H1 (cell line): ENCODE data around the gene CCAR1. TPM values are rescaled to one million over a fixed set of nuclear protein-coding genes. Genes with fewer than 3 reads are reported as not detected.
"Not testable (repeated sequence)": the region's sequence is repeated elsewhere in the genome, so short reads cannot be mapped to it uniquely, and the experiment has no call there.

Source experiments
- CTCF ChIA-PET: fragments of 300-600 bp; sonication (Branson Sonifier 250); formaldehyde crosslinking; loops from one replicate; lab custom pipeline; 2021; ENCODE audit not compliant: partially characterized antibody; lab: Charles Lee
- POLR2A ChIA-PET: fragments of 300-600 bp; sonication (Branson Sonifier 250); formaldehyde crosslinking; loops from one replicate; lab custom pipeline; 2021; ENCODE audit warnings: inconsistent platforms; ENCODE audit not compliant: partially characterized antibody; lab: Charles Lee
- DNase-seq, 2 experiments: peaks; one replicate each; pipeline versions ENCODE4 v3.0.0 to v3.0.0-alpha.2; 2010 to 2022; ENCODE audit warnings: low spot score in 2 of 2, low read depth in 1 of 2, mixed read lengths in 1 of 2
- FAIRE-seq: peaks from 2 replicates; lab custom pipeline; 2011; peaks lifted over from hg19 to GRCh38; lab: Jason Lieb, UNC
- H2AFZ ChIP-seq: 2 replicates; pipeline ENCODE4 v1.8.1; 2012; ENCODE audit warnings: low read length, inconsistent platforms
- H2AK5ac ChIP-seq: 2 replicates; pipeline ENCODE4 v1.6.1; 2013; ENCODE audit warnings: low read depth, low read length
- H2BK120ac ChIP-seq: replicated peaks from 2 replicates; pipeline ENCODE3; 2013; ENCODE audit warnings: low read depth, low read length, inconsistent platforms
- H2BK12ac ChIP-seq: 2 replicates; pipeline ENCODE4 v1.6.1; 2013; ENCODE audit warnings: low read depth, low read length
- H2BK15ac ChIP-seq: 2 replicates; pipeline ENCODE4 v1.6.1; 2013; ENCODE audit warnings: low read length
- H2BK20ac ChIP-seq: 2 replicates; pipeline ENCODE4 v1.6.1; 2013; ENCODE audit warnings: low read length
- H2BK5ac ChIP-seq: 2 replicates; pipeline ENCODE4 v1.6.1; 2013; ENCODE audit warnings: low read depth, low read length
- H3K14ac ChIP-seq: 2 replicates; pipeline ENCODE4 v1.6.1; 2013; ENCODE audit warnings: inconsistent platforms; ENCODE audit not compliant: insufficient read length
- H3K18ac ChIP-seq: 2 replicates; pipeline ENCODE4 v1.6.1; 2013; ENCODE audit warnings: low read length; ENCODE audit errors: extremely low read depth
- H3K23ac ChIP-seq: 2 replicates; pipeline ENCODE4 v1.6.1; 2013; ENCODE audit warnings: inconsistent platforms; ENCODE audit not compliant: insufficient read length
- H3K23me2 ChIP-seq: 2 replicates; pipeline ENCODE4 v1.6.1; 2013; ENCODE audit warnings: low read depth, low read length
- H3K27ac ChIP-seq: 2 replicates; pipeline ENCODE4 v1.6.1; 2011; ENCODE audit warnings: low read depth, low read length, inconsistent platforms
- H3K27me3 ChIP-seq, 4 experiments: replicated peaks in 1 of 4; 1 replicate in 1 of 4; 2 replicates in 3 of 4; pipeline versions ENCODE4 v1.6.1 to v1.8.1; 2011 to 2013; ENCODE audit warnings: low read length in 3 of 4, mild to moderate bottlenecking in 3 of 4, inconsistent platforms in 2 of 4, mixed read lengths in 2 of 4, moderate library complexity in 1 of 4; ENCODE audit not compliant: control insufficient read depth in 3 of 4, insufficient read depth in 3 of 4; ENCODE audit errors: extremely low read depth in 1 of 4
- H3K36me3 ChIP-seq, 4 experiments: 2 replicates each; pipeline versions ENCODE4 v1.6.1 to v1.8.1; 2011 to 2013; ENCODE audit warnings: mild to moderate bottlenecking in 4 of 4, low read length in 3 of 4, moderate library complexity in 2 of 4, control low read depth in 1 of 4, inconsistent platforms in 1 of 4; ENCODE audit not compliant: insufficient read depth in 4 of 4, control insufficient read depth in 2 of 4
- H3K4ac ChIP-seq: replicated peaks from 2 replicates; pipeline ENCODE3; 2013; ENCODE audit warnings: low read length, low read depth, mixed read lengths, inconsistent platforms; ENCODE audit not compliant: insufficient read length
- H3K4me1 ChIP-seq, 4 experiments: replicated peaks in 1 of 4; 1 replicate in 1 of 4; 2 replicates in 3 of 4; pipeline versions ENCODE4 v1.6.1 to v1.8.1; 2011 to 2013; ENCODE audit warnings: low read length in 3 of 4, inconsistent platforms in 2 of 4, mixed read lengths in 1 of 4; ENCODE audit not compliant: insufficient read depth in 4 of 4, control insufficient read depth in 3 of 4
- H3K4me2 ChIP-seq, 2 experiments: 2 replicates each; pipeline versions ENCODE4 v1.6.1 to v1.8.1; 2011 to 2013; ENCODE audit warnings: low read depth in 2 of 2, low read length in 2 of 2, control low read depth in 1 of 2, inconsistent platforms in 1 of 2, mild to moderate bottlenecking in 1 of 2; ENCODE audit not compliant: insufficient read depth in 1 of 2
- H3K4me3 ChIP-seq, 4 experiments: fragments of 200-600, 300-600 bp in 1 of 4; sonication (generic), shearing (Covaris generic), sonication (Bioruptor Twin) in 1 of 4; 2 replicates each; pipeline versions ENCODE4 v1.5.1 to v1.8.1; 2011 to 2016; ENCODE audit warnings: low read length in 4 of 4, low read depth in 3 of 4, control low read depth in 2 of 4, inconsistent platforms in 2 of 4, mild to moderate bottlenecking in 2 of 4, mixed read lengths in 1 of 4, moderate library complexity in 1 of 4; ENCODE audit not compliant: insufficient read depth in 2 of 4; ENCODE audit errors: extremely low read depth in 1 of 4
- H3K56ac ChIP-seq: replicated peaks from 2 replicates; pipeline ENCODE3; 2013; ENCODE audit warnings: low read depth, mild to moderate bottlenecking, mixed read lengths, low read length, inconsistent platforms; ENCODE audit not compliant: insufficient read length
- H3K79me1 ChIP-seq: 2 replicates; pipeline ENCODE4 v1.6.1; 2013; ENCODE audit warnings: low read depth, low read length, control low read depth
- H3K79me2 ChIP-seq, 2 experiments: 2 replicates each; pipeline versions ENCODE4 v1.6.1 to v1.8.1; 2012 to 2013; ENCODE audit warnings: low read length in 2 of 2, mild to moderate bottlenecking in 2 of 2, inconsistent platforms in 1 of 2; ENCODE audit not compliant: insufficient read depth in 2 of 2, control insufficient read depth in 1 of 2
- H3K9ac ChIP-seq, 4 experiments: replicated peaks in 1 of 4; 1 replicate in 1 of 4; 2 replicates in 3 of 4; pipeline versions ENCODE4 v1.6.1 to v1.8.1; 2011 to 2013; ENCODE audit warnings: low read depth in 3 of 4, low read length in 3 of 4, control low read depth in 2 of 4, mild to moderate bottlenecking in 2 of 4, moderate library complexity in 2 of 4, inconsistent platforms in 1 of 4; ENCODE audit errors: extremely low read depth in 1 of 4
- H3K9me3 ChIP-seq, 2 experiments: 2 replicates each; pipeline versions ENCODE4 v1.6.1 to v1.8.1; 2012 to 2013; ENCODE audit warnings: mild to moderate bottlenecking in 2 of 2, moderate library complexity in 2 of 2, control low read depth in 1 of 2, inconsistent platforms in 1 of 2, low read depth in 1 of 2, low read length in 1 of 2, mixed read lengths in 1 of 2; ENCODE audit not compliant: insufficient read depth in 2 of 2
- H4K20me1 ChIP-seq, 2 experiments: replicated peaks in 1 of 2; 2 replicates each; pipeline versions ENCODE3 to v1.8.1; 2011 to 2013; ENCODE audit warnings: inconsistent platforms in 2 of 2, low read length in 2 of 2, mild to moderate bottlenecking in 1 of 2; ENCODE audit not compliant: insufficient read depth in 2 of 2, control insufficient read depth in 1 of 2
- H4K5ac ChIP-seq: 2 replicates; pipeline ENCODE4 v1.6.1; 2013; ENCODE audit warnings: low read length, low read depth, mixed read lengths, inconsistent platforms; ENCODE audit not compliant: insufficient read length
- H4K8ac ChIP-seq: 2 replicates; pipeline ENCODE4 v1.8.0; 2013; ENCODE audit warnings: mild to moderate bottlenecking, moderate library complexity, low read length, inconsistent platforms; ENCODE audit not compliant: insufficient read depth; ENCODE audit errors: extremely low read depth
- H4K91ac ChIP-seq: replicated peaks from 2 replicates; pipeline ENCODE3; 2013; ENCODE audit warnings: low read length, mixed read lengths, inconsistent platforms; ENCODE audit not compliant: insufficient read length
- WGBS, 2 experiments: shearing (Covaris generic) in 1 of 2; methylation state at CpG; one replicate each; pipeline versions ENCODE4 v1.1.6 to v1.1.7; 2013 to 2015; ENCODE audit warnings: low lambda C conversion rate in 2 of 2, mixed read lengths in 2 of 2, inconsistent platforms in 1 of 2, low coverage in 1 of 2, missing lambda C conversion rate in 1 of 2; ENCODE audit not compliant: insufficient replicate concordance in 2 of 2, insufficient coverage in 1 of 2, insufficient read length in 1 of 2; ENCODE audit errors: extremely low coverage in 1 of 2, missing lambda C conversion rate in 1 of 2; 5-methylcytosine and 5-hydroxymethylcytosine counted together
- polyA plus RNA-seq, 7 experiments: library from polyadenylated mRNA; depleted of rRNA in 3 of 7; stranded (reverse) in 5 of 7; unstranded in 2 of 7; fragments of >200 nt in 5 of 7; fragments of 200-250 nt in 2 of 7; gene quantifications; 1 replicate in 5 of 7; 2 replicates in 1 of 7; 4 replicates in 1 of 7; pipeline versions ENCODE4 v1.2.1 to v1.2.3, GENCODE V29; 2011 to 2013; ENCODE audit warnings: missing spikeins in 2 of 7, mixed read lengths in 2 of 7
- total RNA-seq: library from RNA; stranded (reverse); fragmentation: NEBNext Ultra II Directional; extraction: Animal tissue kit (Norgen Biotek cat#: 25700); gene quantifications from 2 replicates; pipeline ENCODE4 v1.2.1, GENCODE V29; 2021

The CCAR1 gene
- total and polyA plus RNA-seq, 2 of the 8 experiments (the other 6 are each of a cell fraction or from before 2014, with no cell fraction given) = 91.6 to 111 TPM

- not testable (repeated sequence) for H3K18ac ChIP-seq, H3K56ac ChIP-seq, H3K27ac ChIP-seq, H2BK5ac ChIP-seq, H2BK12ac ChIP-seq, H3K14ac ChIP-seq, FAIRE-seq, H3K4ac ChIP-seq, H3K9ac ChIP-seq, H3K4me2 ChIP-seq, H4K5ac ChIP-seq, H3K79me2 ChIP-seq, H3K23me2 ChIP-seq, H3K9me3 ChIP-seq, H2AK5ac ChIP-seq, H4K20me1 ChIP-seq, H3K23ac ChIP-seq, H3K4me3 ChIP-seq, H3K79me1 ChIP-seq, H3K27me3 ChIP-seq, H4K91ac ChIP-seq, H2AFZ ChIP-seq, H2BK15ac ChIP-seq, H3K4me1 ChIP-seq, H2BK20ac ChIP-seq, H4K8ac ChIP-seq, H2BK120ac ChIP-seq, DNase-seq
- WGBS, 2 experiments = 97% methylated on average over 5 of the region's 5 CpGs; no CpG with 5 or more reads in 1 of the 2 experiments
- CTCF ChIA-PET = interaction anchor here (1.5 kb wide), 1 partner anchor 13 kb away, joined by 3 read pairs; no protein-coding TSS in a partner anchor
- POLR2A ChIA-PET = interaction anchor here (0.6 to 1.4 kb wide), 4 partner anchors 10 to 15 kb away, joined by 3 to 4 read pairs (median 3); no protein-coding TSS in a partner anchor
- peaks cover 25 to 96% (median 66%) of the 10 kb centered on the region in 4 experiments for H3K36me3 ChIP-seq
These were observed 19.6 kb downstream of the CCAR1 start for GRCh38 chr10:68740676-68741075.
